Keratinocyte (primary cell): ENCODE data around the gene AMZ1.

ENCODE experiments used
- EZH2 ChIP-seq: IDR thresholded peaks from one replicate; pipeline ENCODE4 v1.6.1; 2012; ENCODE audit warnings: inconsistent platforms, mild to moderate bottlenecking, low read length, moderate library complexity
- TF ChIP-seq, protein P1 (sequence below), 3 experiments: IDR thresholded peaks in 1 of 3; conservative IDR thresholded peaks in 1 of 3; optimal IDR thresholded peaks in 1 of 3; 2 replicates in 2 of 3; 3 replicates in 1 of 3; pipeline versions ENCODE3 to v1.5.1; 2011; ENCODE audit warnings: low read length in 3 of 3, mild to moderate bottlenecking in 3 of 3, moderate library complexity in 2 of 3, control low read depth in 1 of 3, inconsistent platforms in 1 of 3; ENCODE audit not compliant: insufficient read depth in 2 of 3; ENCODE audit errors: extremely low read depth in 1 of 3

DNA sequence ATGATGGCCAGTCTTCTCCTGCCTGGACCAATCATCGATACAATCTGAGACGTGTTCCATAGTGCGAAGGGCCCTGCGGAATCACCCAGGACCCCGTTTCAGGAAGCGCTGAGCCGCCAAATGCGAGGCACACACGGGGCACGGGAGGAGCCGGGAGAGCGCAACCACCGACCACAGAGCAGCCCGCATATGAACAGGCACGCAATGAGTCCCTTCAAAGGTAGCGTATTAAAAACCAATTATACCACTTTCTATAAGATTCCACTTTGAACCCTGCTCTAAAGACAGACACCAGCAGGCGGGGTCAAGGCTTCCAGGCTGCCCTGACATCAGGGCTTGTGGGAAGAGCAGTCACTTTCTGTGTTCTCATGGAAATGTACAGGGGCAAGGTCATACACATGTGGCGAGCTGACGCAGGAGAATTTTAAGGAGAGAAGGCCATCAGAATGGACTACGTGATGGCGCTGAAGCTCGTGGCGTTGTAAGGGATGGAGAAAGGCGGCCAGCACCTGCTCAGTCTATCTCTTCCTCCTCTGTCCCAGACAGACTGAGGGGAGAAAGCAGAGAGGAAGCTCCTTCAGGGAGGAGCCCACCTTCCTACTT is 46.2 kb downstream of the AMZ1 start:
- TF ChIP-seq, protein P1, sequence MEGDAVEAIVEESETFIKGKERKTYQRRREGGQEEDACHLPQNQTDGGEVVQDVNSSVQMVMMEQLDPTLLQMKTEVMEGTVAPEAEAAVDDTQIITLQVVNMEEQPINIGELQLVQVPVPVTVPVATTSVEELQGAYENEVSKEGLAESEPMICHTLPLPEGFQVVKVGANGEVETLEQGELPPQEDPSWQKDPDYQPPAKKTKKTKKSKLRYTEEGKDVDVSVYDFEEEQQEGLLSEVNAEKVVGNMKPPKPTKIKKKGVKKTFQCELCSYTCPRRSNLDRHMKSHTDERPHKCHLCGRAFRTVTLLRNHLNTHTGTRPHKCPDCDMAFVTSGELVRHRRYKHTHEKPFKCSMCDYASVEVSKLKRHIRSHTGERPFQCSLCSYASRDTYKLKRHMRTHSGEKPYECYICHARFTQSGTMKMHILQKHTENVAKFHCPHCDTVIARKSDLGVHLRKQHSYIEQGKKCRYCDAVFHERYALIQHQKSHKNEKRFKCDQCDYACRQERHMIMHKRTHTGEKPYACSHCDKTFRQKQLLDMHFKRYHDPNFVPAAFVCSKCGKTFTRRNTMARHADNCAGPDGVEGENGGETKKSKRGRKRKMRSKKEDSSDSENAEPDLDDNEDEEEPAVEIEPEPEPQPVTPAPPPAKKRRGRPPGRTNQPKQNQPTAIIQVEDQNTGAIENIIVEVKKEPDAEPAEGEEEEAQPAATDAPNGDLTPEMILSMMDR (optimal IDR thresholded peaks at IDR 0.05 in 1 of 3, IDR thresholded peaks at IDR 0.05 in 1 of 3, conservative IDR thresholded peaks at IDR 0.05 in 1 of 3; ENCODE audit: extremely low read depth in 1 of 3, insufficient read depth in 2 of 3, low read length in 3 of 3): no peak
- no peak for TF ChIP-seq EZH2
